ENCODE measurements around the gene DMD. TPM values are rescaled to one million over a fixed set of nuclear protein-coding genes. Genes with fewer than 3 reads are reported as not detected.

The DMD gene
- total RNA-seq, 1 donor from 2014 or later: 30.6 TPM

DNA sequence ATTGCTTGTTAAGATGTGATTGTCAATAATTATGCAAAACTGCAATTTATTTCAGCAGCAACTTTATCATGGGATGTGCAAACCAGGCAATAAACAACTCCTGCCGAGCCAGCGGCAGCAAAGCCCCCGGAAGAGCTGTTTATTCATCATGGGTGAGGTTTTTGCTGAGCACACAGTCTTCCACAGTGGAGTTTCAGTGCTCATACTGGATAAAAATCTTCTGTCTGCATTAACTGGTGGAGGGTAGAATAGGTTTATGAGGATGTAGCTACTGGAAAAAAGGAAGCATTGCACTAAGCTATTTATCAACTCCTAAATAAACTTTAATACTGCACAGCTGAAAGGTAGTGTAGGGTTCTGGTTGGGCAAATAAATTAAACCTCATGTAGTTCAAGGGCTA lies 1582.2 kb downstream of the DMD start:
- Histone ChIP-seq H3K27me3 (no peaks in the 10 kb centered on the region), H3K9me3 (ENCODE audit: low read depth) (no peaks in the 10 kb centered on the region), H4K20me1 (ENCODE audit: low read depth) (no peaks in the 10 kb centered on the region), H3K27ac (no peak overlapping the region), H3K4me2 (no peak overlapping the region), H3K4me3 (no peak overlapping the region), H3F3A (ENCODE audit: low read depth) (no peaks in the 10 kb centered on the region), H3K4me1 (no peaks in the 10 kb centered on the region), H3K79me2 (ENCODE audit: low read depth) (no peaks in the 10 kb centered on the region), H3K36me3 (no peaks in the 10 kb centered on the region), H2AFZ (replicated peaks) (no peak overlapping the region), H3K9ac (no peak overlapping the region)
- no peak for DNase-seq (ENCODE audit: low spot score)
- H3K27ac Mint-ChIP-seq: no peak overlapping the region
- H3K9me3 Mint-ChIP-seq: no peaks in the 10 kb centered on the region
- no peaks in the 10 kb centered on the region for H3K27me3 Mint-ChIP-seq (ENCODE audit: insufficient read depth, low read depth)
- H3K4me1 Mint-ChIP-seq: peaks cover 34% of the 10 kb centered on the region
- TF ChIP-seq EZH2phosphoT487 (IDR thresholded peaks at IDR 0.05): no peak
- no peak for TF ChIP-seq EZH2 (IDR thresholded peaks at IDR 0.05)
- TF ChIP-seq, protein P1, sequence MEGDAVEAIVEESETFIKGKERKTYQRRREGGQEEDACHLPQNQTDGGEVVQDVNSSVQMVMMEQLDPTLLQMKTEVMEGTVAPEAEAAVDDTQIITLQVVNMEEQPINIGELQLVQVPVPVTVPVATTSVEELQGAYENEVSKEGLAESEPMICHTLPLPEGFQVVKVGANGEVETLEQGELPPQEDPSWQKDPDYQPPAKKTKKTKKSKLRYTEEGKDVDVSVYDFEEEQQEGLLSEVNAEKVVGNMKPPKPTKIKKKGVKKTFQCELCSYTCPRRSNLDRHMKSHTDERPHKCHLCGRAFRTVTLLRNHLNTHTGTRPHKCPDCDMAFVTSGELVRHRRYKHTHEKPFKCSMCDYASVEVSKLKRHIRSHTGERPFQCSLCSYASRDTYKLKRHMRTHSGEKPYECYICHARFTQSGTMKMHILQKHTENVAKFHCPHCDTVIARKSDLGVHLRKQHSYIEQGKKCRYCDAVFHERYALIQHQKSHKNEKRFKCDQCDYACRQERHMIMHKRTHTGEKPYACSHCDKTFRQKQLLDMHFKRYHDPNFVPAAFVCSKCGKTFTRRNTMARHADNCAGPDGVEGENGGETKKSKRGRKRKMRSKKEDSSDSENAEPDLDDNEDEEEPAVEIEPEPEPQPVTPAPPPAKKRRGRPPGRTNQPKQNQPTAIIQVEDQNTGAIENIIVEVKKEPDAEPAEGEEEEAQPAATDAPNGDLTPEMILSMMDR (IDR thresholded peaks at IDR 0.05): no peak
- peaks cover 2% of the 10 kb centered on the region for H3K36me3 Mint-ChIP-seq
- H3K4me3 Mint-ChIP-seq: no peak overlapping the region

DNA sequence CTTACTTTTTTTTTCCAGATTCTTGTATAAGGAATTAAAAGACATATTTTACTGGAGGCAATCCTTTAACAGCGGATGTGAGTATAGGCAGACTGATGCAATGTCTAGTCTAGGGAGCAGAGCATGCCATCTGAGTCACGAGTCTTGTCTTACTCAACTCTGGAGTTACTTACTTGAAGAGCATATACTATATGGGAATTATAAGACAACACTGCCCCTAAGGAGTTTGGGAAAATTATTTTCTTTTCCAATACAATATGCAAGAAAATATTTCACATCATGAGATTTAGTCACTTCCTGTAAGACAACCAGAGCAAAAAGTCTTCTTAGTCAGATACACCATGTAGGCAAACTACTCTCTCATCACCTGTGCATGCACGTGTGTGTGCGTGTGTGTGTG lies 1602.2 kb downstream of the DMD start:
- Histone ChIP-seq H3K79me2 (ENCODE audit: low read depth) (no peaks in the 10 kb centered on the region), H3K9ac (no peak overlapping the region), H3K27me3 (no peaks in the 10 kb centered on the region), H3K27ac (no peak overlapping the region), H2AFZ (replicated peaks) (no peak overlapping the region), H3K4me1 (no peaks in the 10 kb centered on the region), H3K36me3 (no peaks in the 10 kb centered on the region), H3K4me2 (no peak overlapping the region), H3K4me3 (no peak overlapping the region), H3K9me3 (ENCODE audit: low read depth) (peaks cover 11% of the 10 kb centered on the region), H3F3A (ENCODE audit: low read depth) (no peaks in the 10 kb centered on the region), H4K20me1 (ENCODE audit: low read depth) (no peaks in the 10 kb centered on the region)
- H3K9me3 Mint-ChIP-seq: no peaks in the 10 kb centered on the region
- no peaks in the 10 kb centered on the region for H3K4me1 Mint-ChIP-seq
- no peak for DNase-seq (ENCODE audit: low spot score)
- no peaks in the 10 kb centered on the region for H3K36me3 Mint-ChIP-seq
- H3K27me3 Mint-ChIP-seq (ENCODE audit: insufficient read depth, low read depth): no peaks in the 10 kb centered on the region
- no peak overlapping the region for H3K27ac Mint-ChIP-seq
- H3K4me3 Mint-ChIP-seq: no peak overlapping the region
- TF ChIP-seq EZH2phosphoT487 (IDR thresholded peaks at IDR 0.05) (no peak), EZH2 (IDR thresholded peaks at IDR 0.05) (no peak)
- TF ChIP-seq, protein P1 (IDR thresholded peaks at IDR 0.05): no peak

DNA sequence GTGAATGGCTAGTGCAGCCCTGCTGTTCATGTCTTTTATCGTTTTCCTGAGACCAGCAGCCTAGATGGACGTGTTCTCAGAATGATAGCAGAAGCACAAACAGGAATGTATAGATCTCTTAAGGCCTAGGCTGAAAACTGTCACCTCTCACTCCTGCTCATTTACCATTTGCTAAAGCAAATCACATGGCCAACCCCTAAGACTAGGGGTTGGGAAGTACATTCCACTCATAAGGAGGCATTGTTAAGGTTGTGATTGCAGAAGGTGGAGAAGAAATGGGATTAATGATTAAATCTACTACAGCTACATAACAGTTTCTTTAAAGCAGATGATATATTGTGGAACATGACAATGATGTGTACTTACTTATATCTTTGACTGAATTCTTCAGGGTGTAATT lies 1602.7 kb downstream of the DMD start:
- TF ChIP-seq EZH2 (IDR thresholded peaks at IDR 0.05): no peak
- no peak for TF ChIP-seq EZH2phosphoT487 (IDR thresholded peaks at IDR 0.05)
- TF ChIP-seq, protein P1 (IDR thresholded peaks at IDR 0.05): no peak
- Histone ChIP-seq H3K4me3 (no peak overlapping the region), H3K27me3 (no peaks in the 10 kb centered on the region), H3K9ac (no peak overlapping the region), H3F3A (ENCODE audit: low read depth) (no peaks in the 10 kb centered on the region), H4K20me1 (ENCODE audit: low read depth) (no peaks in the 10 kb centered on the region), H3K79me2 (ENCODE audit: low read depth) (no peaks in the 10 kb centered on the region), H3K4me2 (no peak overlapping the region), H3K9me3 (ENCODE audit: low read depth) (peaks cover 11% of the 10 kb centered on the region), H3K4me1 (no peaks in the 10 kb centered on the region), H3K27ac (no peak overlapping the region), H2AFZ (replicated peaks) (no peak overlapping the region), H3K36me3 (no peaks in the 10 kb centered on the region)
- H3K27me3 Mint-ChIP-seq (ENCODE audit: insufficient read depth, low read depth): no peaks in the 10 kb centered on the region
- H3K36me3 Mint-ChIP-seq: no peaks in the 10 kb centered on the region
- H3K4me3 Mint-ChIP-seq: no peak overlapping the region
- no peaks in the 10 kb centered on the region for H3K4me1 Mint-ChIP-seq
- DNase-seq (ENCODE audit: low spot score): no peak
- H3K9me3 Mint-ChIP-seq: peaks cover 2% of the 10 kb centered on the region
- H3K27ac Mint-ChIP-seq: no peak overlapping the region

Measured in neural progenitor cell (in vitro differentiated cells).